GM08714 (cell line): ENCODE data around the gene SLC26A2.

Source experiments
- H3K4me3 ChIP-seq: fragments of 200-500 bp; sonication (Bioruptor generic); 2 replicates; pipeline ENCODE4 v1.5.1; 2014; ENCODE audit warnings: mild to moderate bottlenecking, low read length, inconsistent platforms
- ZNF274 ChIP-seq: IDR thresholded peaks from 2 replicates; pipeline ENCODE4 v1.6.1; 2012; ENCODE audit warnings: mild to moderate bottlenecking, low read depth, low read length

The SLC26A2 gene

GRCh38 chr5:149969181-149969930 lies 8.8 kb downstream of the SLC26A2 start:
- no peak overlapping the region for H3K4me3 ChIP-seq
- TF ChIP-seq ZNF274: no peak

DNA sequence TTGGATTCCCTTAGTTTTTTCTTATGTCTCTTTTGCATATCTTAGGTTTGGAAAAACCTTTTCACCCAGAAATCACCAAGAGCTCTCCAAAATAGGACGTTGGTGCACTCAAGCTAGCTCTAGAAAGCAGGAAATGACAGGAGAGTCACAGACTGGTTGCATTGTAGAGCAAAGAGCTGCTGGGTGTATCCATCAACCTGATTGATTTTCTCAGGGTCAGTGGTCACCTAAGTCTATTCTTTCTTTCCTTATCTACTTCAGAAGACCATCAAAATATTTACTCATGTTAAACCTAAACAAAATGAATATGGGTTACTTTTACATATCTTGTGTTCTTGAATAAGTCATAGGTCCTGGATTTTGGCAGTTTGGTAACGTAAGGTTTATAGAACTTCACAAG lies 14.9 kb downstream of the SLC26A2 start:
- no peak for TF ChIP-seq ZNF274
- H3K4me3 ChIP-seq: no peak overlapping the region

- H3K4me3 ChIP-seq: no peak overlapping the region
- no peak for TF ChIP-seq ZNF274
These were observed 19.3 kb downstream of the SLC26A2 start for GRCh38 chr5:149979896-149980295.

DNA sequence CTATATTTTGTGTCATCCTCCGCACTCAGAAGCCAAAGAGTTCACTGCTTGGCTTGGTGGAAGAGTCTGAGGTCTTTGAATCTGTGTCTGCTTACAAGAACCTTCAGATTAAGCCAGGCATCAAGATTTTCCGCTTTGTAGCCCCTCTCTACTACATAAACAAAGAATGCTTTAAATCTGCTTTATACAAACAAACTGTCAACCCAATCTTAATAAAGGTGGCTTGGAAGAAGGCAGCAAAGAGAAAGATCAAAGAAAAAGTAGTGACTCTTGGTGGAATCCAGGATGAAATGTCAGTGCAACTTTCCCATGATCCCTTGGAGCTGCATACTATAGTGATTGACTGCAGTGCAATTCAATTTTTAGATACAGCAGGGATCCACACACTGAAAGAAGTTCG lies 20.6 kb downstream of the SLC26A2 start:
- H3K4me3 ChIP-seq: no peak overlapping the region
- no peak for TF ChIP-seq ZNF274

DNA sequence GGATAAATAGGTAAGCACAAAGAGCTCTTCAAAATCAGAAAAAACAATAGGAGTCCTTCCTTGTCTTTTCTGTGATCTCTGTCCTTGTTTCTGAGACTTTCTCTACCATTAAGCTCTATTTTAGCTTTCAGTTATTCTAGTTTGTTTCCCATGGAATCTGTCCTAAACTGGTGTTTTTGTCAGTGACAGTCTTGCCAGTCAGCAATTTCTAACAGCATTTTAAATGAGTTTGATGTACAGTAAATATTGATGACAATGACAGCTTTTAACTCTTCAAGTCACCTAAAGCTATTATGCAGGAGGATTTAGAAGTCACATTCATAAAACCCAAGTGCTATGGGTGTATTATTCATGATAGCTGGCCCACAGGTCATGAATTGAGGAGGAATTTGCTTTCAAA lies 21.9 kb downstream of the SLC26A2 start:
- no peak for TF ChIP-seq ZNF274
- H3K4me3 ChIP-seq: no peak overlapping the region

DNA sequence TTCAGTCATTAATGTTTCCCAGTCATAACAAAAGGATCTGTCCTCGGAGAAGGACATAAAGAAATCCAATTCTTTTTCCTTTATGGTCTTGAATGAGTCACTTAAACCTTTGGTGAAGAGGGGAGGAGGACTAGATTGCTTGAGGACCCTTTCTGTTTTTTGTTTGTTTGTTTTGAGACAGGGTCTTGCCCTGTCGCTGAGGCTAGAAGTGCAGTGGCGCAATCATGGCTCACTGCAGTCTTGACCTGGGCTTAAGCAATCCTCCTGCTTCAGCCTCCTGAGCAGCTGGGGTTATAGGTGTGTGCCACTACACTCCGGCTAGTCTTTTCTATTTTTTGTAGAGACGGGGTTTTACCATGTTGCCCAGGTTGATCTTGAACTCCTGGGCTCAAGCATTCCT lies 27.6 kb downstream of the SLC26A2 start:
- no peak overlapping the region for H3K4me3 ChIP-seq
- TF ChIP-seq ZNF274: no peak

DNA sequence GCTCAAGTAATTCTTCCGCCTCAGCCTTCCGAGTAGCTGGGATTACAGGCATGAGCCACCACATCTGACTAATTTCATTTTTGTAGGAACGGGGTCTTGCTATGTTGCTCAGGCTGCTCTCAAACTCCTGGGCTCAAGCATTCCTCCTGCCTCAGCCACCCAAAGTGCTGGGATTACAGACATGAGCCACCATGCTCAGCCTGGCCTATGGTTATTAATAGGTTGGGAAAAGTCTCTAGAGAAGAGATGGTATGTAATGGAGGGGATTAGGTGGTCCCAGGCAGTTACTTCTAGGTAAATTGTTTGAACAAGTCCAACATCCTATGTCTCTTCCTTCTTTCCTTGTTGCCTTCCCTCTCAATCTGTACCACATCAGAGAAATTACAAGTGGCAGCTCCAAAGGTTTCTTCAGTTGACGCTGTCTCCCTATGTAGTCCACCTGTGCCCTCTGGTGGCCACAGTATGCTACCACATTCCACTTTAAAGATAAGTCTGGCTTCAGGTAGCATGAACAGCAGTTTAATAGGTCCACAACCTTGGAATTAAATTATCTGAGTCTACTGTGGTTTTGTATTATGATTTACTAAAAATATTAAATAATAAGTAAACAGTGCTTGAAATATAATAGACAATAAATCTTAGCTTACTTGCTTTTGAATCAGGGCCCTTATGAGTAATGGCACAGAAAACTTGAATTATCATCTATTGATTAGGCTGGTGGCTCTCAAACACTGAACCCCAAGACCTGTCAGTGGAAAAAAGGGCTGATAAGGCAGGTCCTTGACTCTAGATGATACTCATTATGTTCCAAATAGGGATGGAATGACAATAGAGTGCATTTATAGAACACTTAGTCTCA lies 30.2 kb downstream of the SLC26A2 start:
- no peak for TF ChIP-seq ZNF274
- no peak overlapping the region for H3K4me3 ChIP-seq

DNA sequence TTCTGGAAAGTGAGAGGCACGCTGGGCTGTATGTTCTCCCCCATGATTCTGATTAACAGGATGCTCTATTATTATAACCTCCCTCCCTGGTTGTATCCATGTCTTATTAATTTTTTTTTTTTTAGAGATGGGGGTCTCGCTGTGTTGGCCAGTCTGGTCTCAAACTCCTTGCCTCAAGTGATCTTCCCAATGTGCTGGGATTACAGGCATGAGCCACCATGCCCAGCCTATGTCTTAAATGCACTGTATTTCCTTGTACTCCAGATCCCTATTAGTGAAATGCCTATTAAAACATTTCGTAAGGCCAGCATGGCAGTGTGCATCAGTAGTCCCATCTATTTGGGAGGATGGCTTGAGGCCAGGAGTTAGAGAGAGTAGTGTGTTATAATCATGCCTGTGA lies 32.9 kb downstream of the SLC26A2 start:
- no peak for TF ChIP-seq ZNF274
- no peak overlapping the region for H3K4me3 ChIP-seq

DNA sequence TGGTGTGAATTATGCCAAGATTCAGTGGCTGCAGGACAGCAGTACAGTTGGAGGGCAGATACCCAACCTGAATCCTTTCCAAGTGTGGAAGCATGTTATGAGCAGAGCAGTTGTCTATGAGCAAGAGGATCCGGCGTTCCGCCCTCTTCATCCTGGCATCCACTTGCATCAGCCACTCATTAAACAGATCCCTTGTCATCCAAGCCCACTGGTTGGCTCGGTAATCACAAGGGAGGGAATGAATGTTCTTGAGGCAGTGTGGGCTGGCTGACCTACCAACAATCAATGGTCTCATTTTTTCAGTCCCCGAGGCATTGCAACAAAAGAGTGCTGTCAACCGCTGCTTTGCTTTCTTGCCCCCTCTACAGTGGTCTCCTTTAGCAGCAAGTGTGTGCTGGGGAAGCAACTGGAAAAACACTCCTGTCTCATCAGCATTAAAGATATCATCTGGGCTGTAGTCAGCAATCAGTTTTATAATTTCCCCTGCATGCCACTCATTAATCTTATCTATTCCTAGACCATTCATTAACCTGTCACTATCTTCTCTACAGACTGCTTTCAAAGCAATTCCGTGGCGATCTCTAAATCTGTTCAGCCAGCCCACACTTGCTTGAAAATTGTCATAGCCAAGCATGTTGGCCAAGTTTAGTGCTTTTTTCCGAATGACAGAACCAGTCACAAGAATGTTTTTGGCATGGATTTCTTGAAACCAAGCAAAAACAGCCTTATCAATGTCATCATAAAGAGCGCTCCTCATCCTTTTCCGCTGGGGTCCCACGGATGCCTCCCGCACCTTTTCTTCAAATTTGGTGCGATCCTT lies 35.0 kb downstream of the SLC26A2 start:
- H3K4me3 ChIP-seq: no peak overlapping the region
- no peak for TF ChIP-seq ZNF274

GRCh38 chr5:149996205-149996890 lies 35.8 kb downstream of the SLC26A2 start:
- no peak overlapping the region for H3K4me3 ChIP-seq
- TF ChIP-seq ZNF274: no peak

GRCh38 chr5:149998281-149998680 lies 37.7 kb downstream of the SLC26A2 start:
- TF ChIP-seq ZNF274: no peak
- H3K4me3 ChIP-seq: no peak overlapping the region

- TF ChIP-seq ZNF274: no peak
- peak overlapping the region; percentile 97 for H3K4me3 ChIP-seq
These were observed 38.8 kb downstream of the SLC26A2 start for GRCh38 chr5:149999359-149999758.

DNA sequence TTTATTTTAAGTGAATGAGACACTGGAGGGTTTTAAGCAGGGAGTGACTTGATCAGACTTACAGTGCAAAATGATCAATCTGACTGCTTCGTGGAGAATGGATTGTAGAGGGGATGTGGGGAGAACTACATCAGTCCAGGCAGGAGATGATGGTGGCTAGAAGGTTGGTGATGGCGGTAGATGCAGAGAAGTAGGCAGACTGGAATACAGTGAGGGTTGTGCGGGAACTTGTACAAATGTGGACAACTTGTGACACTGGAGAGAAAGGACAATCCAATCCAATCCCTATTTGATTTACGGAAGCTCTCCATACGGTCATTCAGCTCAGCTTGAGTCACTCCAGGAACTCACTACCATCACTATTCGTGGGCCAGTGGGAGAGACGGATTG lies 39.3 kb downstream of the SLC26A2 start:
- H3K4me3 ChIP-seq: peak overlapping the region; percentile 97
- TF ChIP-seq ZNF274: no peak

GRCh38 chr5:150000256-150000989 lies 39.9 kb downstream of the SLC26A2 start, which contains the start of the genes HMGXB3 and TIGD6:
HMGXB3 (plus strand) TSS chr5:150000739; CDS start chr5:150004853, 4,114 bp downstream.
TIGD6 (minus strand) TSS chr5:150000654; CDS start chr5:149996348, 4,306 bp downstream.
- TF ChIP-seq ZNF274: no peak
- peak within 1 kb of the TSS; percentile 97 for H3K4me3 ChIP-seq
